ENCODE results near the gene FAM9C.

Gene FAM9C

GRCh38 chrX:13082206-13083065 is 38.0 kb upstream of the FAM9C start:
- in situ Hi-C loops (cut with MboI; ENCODE audit: low sequenced_read_pairs), result no loop called here

GRCh38 chrX:13081395-13082205 is 37.2 kb upstream of the FAM9C start:
- Histone ChIP-seq H3K4me1 (peaks cover 14% of the 10 kb centered on the region), H3K27me3 (ENCODE audit: low read depth) (no peaks in the 10 kb centered on the region), H3K4me3 (no peak overlapping the region), H3K9me3 (no peaks in the 10 kb centered on the region), H3K36me3 (replicated peaks) (no peaks in the 10 kb centered on the region)
- in situ Hi-C loops (cut with MboI; ENCODE audit: low sequenced_read_pairs), result no loop called here
- no peak for DNase-seq (ENCODE audit: low spot score in 2 of 2)

More at GRCh38 chrX:13082206-13083065, 38.0 kb upstream of the FAM9C start:
- Histone ChIP-seq H3K4me3 (no peak overlapping the region), H3K9me3 (no peaks in the 10 kb centered on the region), H3K36me3 (replicated peaks) (no peaks in the 10 kb centered on the region), H3K27me3 (ENCODE audit: low read depth) (no peaks in the 10 kb centered on the region), H3K4me1 (peaks cover 13% of the 10 kb centered on the region)
- DNase-seq (ENCODE audit: low spot score in 2 of 2), result no peak

GRCh38 chrX:13080128-13080795 is 35.8 kb upstream of the FAM9C start:
- Histone ChIP-seq H3K36me3 (replicated peaks) (no peaks in the 10 kb centered on the region), H3K4me3 (no peak overlapping the region), H3K27me3 (ENCODE audit: low read depth) (no peaks in the 10 kb centered on the region), H3K4me1 (peaks cover 27% of the 10 kb centered on the region), H3K9me3 (no peaks in the 10 kb centered on the region)
- DNase-seq (ENCODE audit: low spot score in 2 of 2), result no peak
- in situ Hi-C loops (cut with MboI; ENCODE audit: low sequenced_read_pairs), result no loop called here

GRCh38 chrX:13078739-13079444 is 34.5 kb upstream of the FAM9C start:
- Histone ChIP-seq H3K36me3 (replicated peaks) (no peaks in the 10 kb centered on the region), H3K9me3 (no peaks in the 10 kb centered on the region), H3K4me3 (no peak overlapping the region), H3K27me3 (ENCODE audit: low read depth) (no peaks in the 10 kb centered on the region), H3K4me1 (peaks cover 19% of the 10 kb centered on the region)
- in situ Hi-C loops (cut with MboI; ENCODE audit: low sequenced_read_pairs), result no loop called here
- no peak for DNase-seq (ENCODE audit: low spot score in 2 of 2)

- Histone ChIP-seq H3K4me1 (peaks cover 16% of the 10 kb centered on the region), H3K27me3 (ENCODE audit: low read depth) (no peaks in the 10 kb centered on the region), H3K9me3 (no peaks in the 10 kb centered on the region), H3K36me3 (replicated peaks) (no peaks in the 10 kb centered on the region), H3K4me3 (no peak overlapping the region)
- no peak for DNase-seq (ENCODE audit: low spot score in 2 of 2)
- in situ Hi-C loops (cut with MboI; ENCODE audit: low sequenced_read_pairs), result no loop called here
Observed at GRCh38 chrX:13077168-13077567, 32.7 kb upstream of the FAM9C start.

- Histone ChIP-seq H3K9me3 (no peaks in the 10 kb centered on the region), H3K4me1 (peaks cover 16% of the 10 kb centered on the region), H3K36me3 (replicated peaks) (no peaks in the 10 kb centered on the region), H3K27me3 (ENCODE audit: low read depth) (no peaks in the 10 kb centered on the region), H3K4me3 (no peak overlapping the region)
- DNase-seq (ENCODE audit: low spot score in 2 of 2), result peak in 1 of 2 experiments; percentile 53
- in situ Hi-C loops (cut with MboI; ENCODE audit: low sequenced_read_pairs), result no loop called here
Observed at GRCh38 chrX:13076176-13076961, 31.9 kb upstream of the FAM9C start.

GRCh38 chrX:13074297-13075262 is 30.2 kb upstream of the FAM9C start:
- no peaks in the 10 kb centered on the region for H3K36me3 ChIP-seq (replicated peaks)
- in situ Hi-C loops (cut with MboI; ENCODE audit: low sequenced_read_pairs), result no loop called here
- no peak for DNase-seq (ENCODE audit: low spot score in 2 of 2)
- H3K27me3 ChIP-seq (ENCODE audit: low read depth), result no peaks in the 10 kb centered on the region
- H3K4me3 ChIP-seq, result no peak overlapping the region
- H3K4me1 ChIP-seq, result peaks cover 16% of the 10 kb centered on the region
- H3K9me3 ChIP-seq, result no peaks in the 10 kb centered on the region

- H3K4me1 ChIP-seq, result no peaks in the 10 kb centered on the region
- H3K9me3 ChIP-seq, result no peaks in the 10 kb centered on the region
- no peaks in the 10 kb centered on the region for H3K36me3 ChIP-seq (replicated peaks)
- no peaks in the 10 kb centered on the region for H3K27me3 ChIP-seq (ENCODE audit: low read depth)
- no peak for DNase-seq (ENCODE audit: low spot score in 2 of 2)
- H3K4me3 ChIP-seq, result no peak overlapping the region
- in situ Hi-C loops (cut with MboI; ENCODE audit: low sequenced_read_pairs), result no loop called here
Observed at GRCh38 chrX:13069771-13070416, 25.5 kb upstream of the FAM9C start.

GRCh38 chrX:13068651-13069050 is 24.2 kb upstream of the FAM9C start:
- Histone ChIP-seq H3K4me1 (no peaks in the 10 kb centered on the region), H3K27me3 (ENCODE audit: low read depth) (no peaks in the 10 kb centered on the region), H3K36me3 (replicated peaks) (no peaks in the 10 kb centered on the region), H3K4me3 (no peak overlapping the region), H3K9me3 (no peaks in the 10 kb centered on the region)
- DNase-seq (ENCODE audit: low spot score in 2 of 2), result no peak
- in situ Hi-C loops (cut with MboI; ENCODE audit: low sequenced_read_pairs), result no loop called here

GRCh38 chrX:13067773-13068172 is 23.4 kb upstream of the FAM9C start:
- no peak for DNase-seq (ENCODE audit: low spot score in 2 of 2)
- H3K4me1 ChIP-seq, result no peaks in the 10 kb centered on the region
- no peak overlapping the region for H3K4me3 ChIP-seq
- in situ Hi-C loops (cut with MboI; ENCODE audit: low sequenced_read_pairs), result no loop called here
- no peaks in the 10 kb centered on the region for H3K27me3 ChIP-seq (ENCODE audit: low read depth)
- H3K36me3 ChIP-seq (replicated peaks), result no peaks in the 10 kb centered on the region
- H3K9me3 ChIP-seq, result peaks cover 2% of the 10 kb centered on the region; the same call in 1 of the 2 replicates

GRCh38 chrX:13066391-13066790 is 22.0 kb upstream of the FAM9C start:
- H3K36me3 ChIP-seq (replicated peaks), result no peaks in the 10 kb centered on the region
- H3K27me3 ChIP-seq (ENCODE audit: low read depth), result no peaks in the 10 kb centered on the region
- H3K9me3 ChIP-seq, result peaks cover 8% of the 10 kb centered on the region
- in situ Hi-C loops (cut with MboI; ENCODE audit: low sequenced_read_pairs), result no loop called here
- no peak for DNase-seq (ENCODE audit: low spot score in 2 of 2)
- no peaks in the 10 kb centered on the region for H3K4me1 ChIP-seq
- no peak overlapping the region for H3K4me3 ChIP-seq

All from HAP-1 (cell line).